Peyer's patch (tissue), 4 donors: Measurements from ENCODE around the gene LPIN1. TPM values are rescaled to one million over a fixed set of nuclear protein-coding genes. Genes with fewer than 3 reads are reported as not detected.
"Not testable (repeated sequence)": the region's sequence is repeated elsewhere in the genome, so short reads cannot be mapped to it uniquely, and the experiment has no call there.

Source experiments
- DNase-seq, 3 donors: peaks; one replicate each; pipeline ENCODE4 v3.0.0-alpha.2; 2017 to 2019
- H3K27ac ChIP-seq, 4 donors: fragments of 200-600 bp; sonication (generic); one replicate each; pipeline ENCODE4 v1.5.1; 2016 to 2019
- H3K27me3 ChIP-seq, 2 donors: fragments of 200-600 bp; sonication (generic); one replicate each; pipeline ENCODE4 v1.5.1; 2019
- H3K36me3 ChIP-seq, 3 donors: fragments of 200-600 bp; sonication (generic); one replicate each; pipeline ENCODE4 v1.5.1; 2016 to 2019
- H3K4me1 ChIP-seq, 4 donors: fragments of 200-600 bp; sonication (generic); one replicate each; pipeline ENCODE4 v1.5.1; 2016 to 2019
- H3K4me3 ChIP-seq, 4 donors: fragments of 200-600 bp; sonication (generic); 1 replicate in 3 of 4; 2 replicates in 1 of 4; pipeline ENCODE4 v1.5.1; 2016 to 2019; ENCODE audit warnings: mild to moderate bottlenecking in 1 of 4
- H3K9me3 ChIP-seq, 4 donors: fragments of 200-600 bp; sonication (generic); one replicate each; pipeline ENCODE4 v1.5.1; 2016 to 2019; ENCODE audit warnings: mild to moderate bottlenecking in 1 of 4
- CTCF ChIP-seq, 6 experiments: fragments of 450-650 bp in 4 of 6; fragments of 200-600 bp in 2 of 6; sonication (generic) in 1 of 6; IDR thresholded peaks; one replicate each; pipeline ENCODE4 v1.5.1; 2017 to 2019; ENCODE audit warnings: antibody characterized with exemption in 6 of 6, mild to moderate bottlenecking in 3 of 6, moderate library complexity in 1 of 6
- POLR2A ChIP-seq, 2 donors: fragments of 450-650 bp; IDR thresholded peaks; one replicate each; pipeline ENCODE4 v1.5.1; 2017; ENCODE audit warnings: antibody characterized with exemption in 2 of 2, mild to moderate bottlenecking in 2 of 2, moderate library complexity in 2 of 2
- total RNA-seq, 4 donors: library from RNA; depleted of rRNA; stranded (reverse); fragments of >200 nt; gene quantifications; one replicate each; pipeline ENCODE4 v1.1.0, GENCODE V29; 2016

Gene LPIN1
- total RNA-seq, 4 donors from 2014 or later, result 28.7 to 69.3 (median 44.0) TPM

GRCh38 chr2:11729362-11730212 is 16.8 kb upstream of the LPIN1 start:
- Histone ChIP-seq H3K27ac (no peak overlapping the region), H3K27me3 (no peaks in the 10 kb centered on the region), H3K4me3 (no peak overlapping the region), H3K4me1 (no peaks in the 10 kb centered on the region), H3K36me3 (no peaks in the 10 kb centered on the region), H3K9me3 (no peaks in the 10 kb centered on the region)
- TF ChIP-seq CTCF (IDR thresholded peaks at IDR 0.05), result no peak
- TF ChIP-seq POLR2A (IDR thresholded peaks at IDR 0.05), result no peak
- no peak for DNase-seq

- H3K4me3 ChIP-seq, DNase-seq, H3K27ac ChIP-seq, H3K36me3 ChIP-seq, H3K27me3 ChIP-seq, H3K4me1 ChIP-seq, H3K9me3 ChIP-seq: not testable (repeated sequence)
Measured at GRCh38 chr2:11731214-11731984, 15.0 kb upstream of the LPIN1 start.

GRCh38 chr2:11732587-11732986 is 13.8 kb upstream of the LPIN1 start:
- TF ChIP-seq CTCF (IDR thresholded peaks at IDR 0.05) (no peak), POLR2A (IDR thresholded peaks at IDR 0.05) (no peak)

GRCh38 chr2:11737852-11738251 is 8.6 kb upstream of the LPIN1 start:
- not testable (repeated sequence) for H3K27me3 ChIP-seq, DNase-seq, H3K4me1 ChIP-seq, H3K36me3 ChIP-seq, H3K4me3 ChIP-seq, H3K27ac ChIP-seq, H3K9me3 ChIP-seq

More at GRCh38 chr2:11732587-11732986, 13.8 kb upstream of the LPIN1 start:
- H3K36me3 ChIP-seq, result no peaks in the 10 kb centered on the region
- H3K27me3 ChIP-seq, result no peaks in the 10 kb centered on the region
- H3K27ac ChIP-seq, result no peak overlapping the region
- no peak overlapping the region for H3K4me3 ChIP-seq
- H3K9me3 ChIP-seq, result no peaks in the 10 kb centered on the region
- DNase-seq, result no peak
- no peaks in the 10 kb centered on the region for H3K4me1 ChIP-seq

- peak in 2 of 3 donors; percentile 42 to 85 for DNase-seq
- Histone ChIP-seq H3K36me3 (no peaks in the 10 kb centered on the region), H3K4me1 (peaks cover 0 to 6% (median under 1%) of the 10 kb centered on the region in 4 donors), H3K27ac (peak overlapping the region in 1 of 4 donors; percentile 23), H3K9me3 (no peaks in the 10 kb centered on the region), H3K4me3 (no peak overlapping the region), H3K27me3 (no peaks in the 10 kb centered on the region)
- TF ChIP-seq POLR2A (IDR thresholded peaks at IDR 0.05) (no peak), CTCF (IDR thresholded peaks at IDR 0.05) (peak in 4 of 6 experiments; percentile 37 to 53 (median 52))
Measured at GRCh38 chr2:11738589-11739436, 7.6 kb upstream of the LPIN1 start.

- Histone ChIP-seq H3K4me3 (no peak overlapping the region), H3K27ac (no peak overlapping the region), H3K4me1 (peaks cover 0 to 22% (median 15%) of the 10 kb centered on the region in 4 donors), H3K27me3 (no peaks in the 10 kb centered on the region), H3K9me3 (no peaks in the 10 kb centered on the region), H3K36me3 (no peaks in the 10 kb centered on the region)
- DNase-seq, result no peak
- TF ChIP-seq CTCF (IDR thresholded peaks at IDR 0.05), result no peak
- TF ChIP-seq POLR2A (IDR thresholded peaks at IDR 0.05), result no peak
Measured at GRCh38 chr2:11740723-11741122, 5.7 kb upstream of the LPIN1 start.
